GM21723 (cell line): ENCODE results near the gene DCBLD1.
A peak's percentile ranks its signal among the peaks of the same experiment; 100 is the strongest.

ENCODE experiments used
- ATAC-seq: cut with Tn5 transposase; IDR thresholded peaks from one replicate; pipeline ENCODE4 v1.9.1; 2021; ENCODE audit warnings: mild to moderate bottlenecking, moderate library complexity; ENCODE audit not compliant: unreplicated experiment

DCBLD1 gene

GRCh38 chr6:117469791-117470190 lies 12.7 kb upstream of the DCBLD1 start:
- ATAC-seq: no peak

DNA sequence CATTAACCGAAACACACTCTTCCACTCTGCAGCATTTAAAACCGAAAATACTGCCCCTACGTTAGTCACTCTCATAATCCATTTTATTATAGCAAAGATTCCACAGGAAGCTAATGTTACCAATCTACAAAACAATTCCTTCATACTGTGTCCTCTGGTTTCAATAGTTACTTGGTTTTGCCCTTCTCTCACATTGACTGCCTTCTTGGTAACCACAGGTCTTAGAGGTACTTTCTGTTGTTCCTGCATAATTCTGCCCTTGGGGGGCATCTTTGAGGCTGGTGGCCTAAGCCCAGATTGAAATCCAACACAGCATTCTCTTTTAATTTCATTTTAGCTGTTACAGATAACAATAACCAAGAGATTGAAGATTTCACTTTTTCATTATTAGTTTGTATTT lies 9.8 kb upstream of the DCBLD1 start:
- no peak for ATAC-seq

GRCh38 chr6:117473401-117473800 lies 9.1 kb upstream of the DCBLD1 start:
- no peak for ATAC-seq

DNA sequence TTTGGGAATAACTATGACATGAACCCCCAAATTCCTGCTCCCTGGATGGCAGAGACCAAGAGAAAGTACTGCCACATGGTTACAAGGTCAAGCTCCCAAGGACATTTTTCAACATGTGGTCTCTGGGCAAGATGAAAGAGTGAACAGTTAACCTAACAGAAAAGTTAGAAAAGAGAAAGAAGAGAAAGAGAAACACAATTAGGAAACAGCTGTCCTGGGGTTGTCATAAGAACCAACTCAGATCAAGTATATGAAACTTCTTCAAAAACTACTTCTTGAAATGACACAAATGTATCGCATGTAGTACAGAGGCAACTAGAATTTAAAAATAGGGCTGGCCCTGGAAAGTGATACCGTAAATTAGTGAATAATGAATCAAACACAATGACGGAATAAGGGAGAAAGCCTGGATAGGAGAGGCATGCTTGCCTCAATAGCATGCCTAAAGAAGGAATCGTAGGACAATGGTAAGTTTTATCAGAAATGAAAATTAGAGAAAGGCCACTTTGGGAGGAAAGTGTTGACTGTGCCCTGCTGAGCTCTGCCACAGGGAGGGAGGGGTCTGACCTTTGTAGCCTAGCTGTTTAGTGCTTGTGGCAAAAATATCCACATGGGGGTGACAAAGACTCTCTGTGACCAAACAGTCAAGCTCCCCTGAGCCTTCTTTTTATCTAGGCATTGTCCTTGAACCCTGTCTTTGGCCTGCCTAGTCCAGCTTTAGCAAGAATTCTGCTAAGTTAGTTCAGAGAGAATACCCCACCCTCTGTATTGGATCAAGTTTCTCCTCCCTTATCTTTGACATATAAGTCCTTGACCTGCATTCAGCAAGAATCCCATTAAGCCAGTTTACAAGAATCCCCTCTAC lies 4.3 kb upstream of the DCBLD1 start:
- ATAC-seq: peak; percentile 45

- no peak for ATAC-seq
Measured at GRCh38 chr6:117478853-117479231, 3.6 kb upstream of the DCBLD1 start.

GRCh38 chr6:117480651-117481050 lies 1.8 kb upstream of the DCBLD1 start:
- ATAC-seq: no peak

GRCh38 chr6:117481278-117481925 lies 1.1 kb upstream of the DCBLD1 start:
- no peak for ATAC-seq

- ATAC-seq: no peak
Measured at GRCh38 chr6:117481926-117482239, 591 bp upstream of the DCBLD1 start.

DNA sequence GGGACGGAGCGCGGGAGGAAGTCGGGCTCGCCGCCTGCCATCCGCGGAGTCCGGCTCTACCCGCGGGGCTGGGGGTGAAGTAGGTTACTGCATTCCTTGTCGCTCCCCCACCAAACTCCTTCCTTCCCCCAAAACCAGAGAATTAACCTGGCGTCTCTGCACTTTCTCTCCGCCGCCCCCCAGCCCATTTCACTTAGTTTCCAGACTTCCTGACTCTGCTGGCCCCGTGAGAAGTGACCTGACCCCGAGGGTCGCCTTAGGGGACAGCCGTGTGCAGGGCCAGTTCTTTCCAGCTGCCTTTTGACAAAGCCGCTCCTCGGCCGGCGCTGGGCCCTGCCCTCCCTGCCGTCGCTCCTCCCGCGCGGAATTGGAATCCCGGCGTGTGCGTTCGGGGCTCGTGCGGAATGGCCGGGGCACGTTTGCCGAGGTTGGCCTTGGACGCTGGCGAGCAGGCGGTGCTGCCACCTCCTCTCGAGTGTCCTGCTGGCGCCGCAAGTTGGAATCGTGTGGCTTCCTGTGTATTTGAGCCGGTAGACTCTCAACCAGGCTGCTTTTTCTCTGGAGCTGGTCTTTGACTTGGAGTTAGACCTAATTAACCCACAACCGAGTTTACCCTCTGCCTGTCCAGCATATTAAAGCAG lies 650 bp downstream of the DCBLD1 start:
- ATAC-seq: peak; percentile 22

DNA sequence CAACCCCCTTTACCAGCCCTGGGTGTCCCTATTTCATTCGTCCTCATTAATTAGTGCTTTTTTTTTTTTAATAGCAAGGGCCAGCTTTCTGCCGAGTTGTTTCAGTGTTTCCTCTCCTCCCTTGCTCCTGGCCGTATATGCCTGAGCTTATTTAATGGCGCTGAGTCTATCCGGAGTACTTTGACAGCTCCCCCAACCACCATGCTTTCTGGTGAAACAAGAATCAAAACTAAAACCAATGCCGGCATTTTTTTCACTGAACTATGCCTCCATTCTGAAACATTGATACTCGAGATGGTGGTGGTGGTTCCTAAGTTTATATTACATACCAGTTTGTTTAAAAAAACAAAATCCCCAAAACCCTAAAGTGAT lies 1.2 kb downstream of the DCBLD1 start:
- peak; percentile 34 for ATAC-seq

GRCh38 chr6:117484052-117484646 lies 1.7 kb downstream of the DCBLD1 start:
- no peak for ATAC-seq

- no peak for ATAC-seq
Measured at GRCh38 chr6:117485433-117485832, 3.0 kb downstream of the DCBLD1 start.

- no peak for ATAC-seq
Measured at GRCh38 chr6:117487821-117488220, 5.3 kb downstream of the DCBLD1 start.

DNA sequence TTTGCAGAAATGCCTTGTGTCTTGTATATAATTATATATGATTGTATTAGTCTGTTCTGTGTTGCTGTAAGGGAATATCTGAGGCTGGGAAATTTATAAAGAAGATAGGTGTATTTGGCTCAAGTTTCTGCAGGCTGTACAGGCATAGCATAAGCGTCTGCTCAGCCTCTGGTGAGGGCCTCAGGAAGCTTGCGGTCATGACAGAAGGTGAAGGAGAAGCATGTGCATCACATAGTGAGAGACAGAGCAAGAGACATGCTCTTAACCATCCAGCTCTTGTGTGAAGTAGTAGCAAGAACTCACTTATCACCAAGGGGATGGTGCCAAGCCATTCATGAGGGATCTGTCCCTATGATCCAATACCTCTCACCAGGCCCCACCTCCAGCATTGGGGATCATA lies 6.5 kb downstream of the DCBLD1 start:
- no peak for ATAC-seq

DNA sequence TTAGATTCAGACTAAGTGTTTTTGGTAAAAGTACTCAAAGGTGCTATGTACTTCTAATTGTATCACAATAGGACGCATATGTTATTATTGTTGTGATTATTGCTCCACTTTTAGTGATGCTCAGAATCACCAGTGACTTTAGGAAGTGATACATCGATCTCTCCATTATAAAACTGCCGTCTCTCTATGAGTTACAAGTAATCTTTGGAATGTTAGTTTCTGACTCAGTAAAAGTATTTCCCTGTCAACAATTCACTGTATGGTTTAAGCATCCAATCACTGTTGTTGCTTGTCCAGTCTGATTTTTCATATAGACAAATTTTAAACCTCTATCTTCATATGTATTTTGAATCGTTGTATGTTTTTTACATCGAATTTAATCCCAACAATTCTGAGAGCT lies 9.4 kb downstream of the DCBLD1 start:
- ATAC-seq: no peak

- no peak for ATAC-seq
Measured at GRCh38 chr6:117493470-117493869, 11.0 kb downstream of the DCBLD1 start.

DNA sequence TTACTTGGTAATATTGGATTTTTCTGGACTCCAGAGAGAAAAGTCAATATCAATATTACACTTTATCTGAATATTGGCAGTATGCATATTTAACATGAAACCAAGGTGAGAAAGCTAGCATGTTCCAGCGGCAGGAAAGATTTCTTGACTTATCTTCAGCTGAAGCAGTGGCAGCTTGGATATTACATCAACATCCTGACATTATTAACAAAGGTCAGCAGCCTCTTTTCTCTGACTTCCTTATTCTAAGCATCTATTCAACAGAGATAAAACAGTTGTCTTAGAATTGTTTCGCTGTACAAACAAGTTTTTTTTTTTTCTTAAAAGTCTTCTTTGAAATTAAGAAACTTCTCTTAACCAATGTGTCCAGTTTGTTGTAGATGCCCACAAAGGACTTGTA lies 11.8 kb downstream of the DCBLD1 start:
- ATAC-seq: no peak

DNA sequence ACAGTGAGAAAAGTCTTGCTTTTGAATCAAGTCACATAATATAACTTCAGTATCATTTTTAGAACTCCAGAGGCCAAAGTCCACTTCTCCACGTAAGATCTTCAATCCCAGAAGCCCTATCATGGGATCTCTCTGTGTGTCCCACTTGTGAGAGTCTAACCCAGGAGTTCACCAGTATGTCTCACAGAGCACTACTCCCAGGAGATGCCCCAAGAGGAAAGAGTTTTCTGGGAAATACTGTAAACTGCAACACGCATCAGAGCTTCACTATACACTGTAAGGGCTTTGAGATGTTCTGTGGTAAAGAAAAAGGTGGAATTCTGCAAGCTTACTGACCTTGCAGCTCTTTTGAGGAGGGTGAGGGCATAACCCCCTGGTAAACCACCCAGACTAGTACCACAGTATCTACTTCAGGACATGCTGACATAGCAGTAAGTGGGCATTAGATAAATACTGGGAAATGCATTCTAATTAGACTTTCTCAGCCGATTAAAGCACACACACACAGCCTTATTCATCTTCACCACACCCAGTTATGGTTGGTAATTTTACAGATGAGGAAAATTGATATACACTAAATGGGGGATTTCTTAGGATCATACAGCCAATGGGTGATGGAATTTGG lies 12.3 kb downstream of the DCBLD1 start:
- no peak for ATAC-seq

GRCh38 chr6:117495425-117495824 lies 13.0 kb downstream of the DCBLD1 start:
- ATAC-seq: no peak

GRCh38 chr6:117495869-117496268 lies 13.4 kb downstream of the DCBLD1 start:
- no peak for ATAC-seq

- ATAC-seq: peak; percentile 50
Measured at GRCh38 chr6:117496383-117496990, 14.0 kb downstream of the DCBLD1 start.
